Measurements from ENCODE around the gene GPX3. TPM values are rescaled to one million over a fixed set of nuclear protein-coding genes. Genes with fewer than 3 reads are reported as not detected.

Gene GPX3
- total and polyA plus RNA-seq, 10 of the 15 experiments (the other 5 are each of a cell fraction or from before 2014, with no cell fraction given): 0.04 to 1.0 (median 0.15) TPM; not detected in 3

DNA sequence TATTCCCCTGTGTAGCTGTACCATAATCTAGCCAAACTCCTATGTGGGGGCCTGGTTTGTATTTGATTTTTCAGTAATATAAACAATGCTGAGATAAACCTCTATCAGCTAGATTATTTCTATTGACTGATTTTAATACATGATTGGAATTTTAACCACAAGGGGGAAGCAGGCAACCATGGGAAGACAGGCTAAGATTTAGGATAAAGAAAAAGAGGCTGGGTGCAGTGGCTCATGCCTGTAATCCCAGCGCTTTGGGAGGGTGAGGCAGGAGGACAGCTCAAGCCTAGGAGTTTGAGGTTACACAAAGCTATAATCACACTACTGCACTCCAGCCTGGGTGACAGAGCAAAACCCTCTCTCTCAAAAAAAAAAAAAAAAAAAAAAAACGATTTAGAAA is 18.1 kb upstream of the GPX3 start:
- H3K9ac ChIP-seq (ENCODE audit: control insufficient read depth, insufficient read depth, low read length): no peak overlapping the region
- WGBS (ENCODE audit: insufficient coverage, insufficient replicate concordance, low lambda C conversion rate, missing lambda C conversion rate): 32% methylated on average over 2 of the region's 2 CpGs
- no peak overlapping the region for H2AFZ ChIP-seq (ENCODE audit: control insufficient read depth, low read depth, low read length)
- in situ Hi-C loops (cut with MboI): no loop called here
- no peak overlapping the region for H3K4me2 ChIP-seq (ENCODE audit: control insufficient read depth, insufficient read depth)
- BruUV-seq (replicated peaks): no TSS peak
- no peaks in the 10 kb centered on the region for H3K36me3 ChIP-seq (ENCODE audit: control insufficient read depth in 2 of 2, insufficient read depth in 2 of 2, low read length in 1 of 2)
- ChIA-PET RAD21 (ENCODE audit: unreplicated experiment) (interaction anchor here (1.1 to 3.3 kb wide), 3 partner anchors 113 to 162 kb away, joined by 5 to 13 read pairs (median 5); no protein-coding TSS in a partner anchor), SMC1A (ENCODE audit: uncharacterized antibody, unreplicated experiment) (interaction anchor here (1.3 to 2.3 kb wide), 3 partner anchors 113 to 163 kb away, joined by 5 to 9 read pairs (median 8); no protein-coding TSS in a partner anchor), POLR2A (interaction anchor here (0.6 kb wide), 3 partner anchors 84 to 1306 kb away, joined by 3 to 5 read pairs (median 4); no protein-coding TSS in a partner anchor), CTCF (interaction anchor here (0.7 to 3.2 kb wide), 10 partner anchors 10 to 521 kb away, joined by 3 to 17 read pairs (median 5); partner anchors contain the start of gene SLC36A3)
- no peak overlapping the region for H3K27ac ChIP-seq (ENCODE audit: control insufficient read depth, insufficient read depth)
- no peak overlapping the region for H3K4me3 ChIP-seq
- TF ChIP-seq SUPT20H (IDR thresholded peaks at IDR 0.05; ENCODE audit: borderline replicate concordance, control insufficient read depth, low read depth, low read length): no peak
- no peak for TF ChIP-seq EED (IDR thresholded peaks at IDR 0.05; ENCODE audit: low read depth)
- TF ChIP-seq RCOR1 (conservative IDR thresholded peaks at IDR 0.05; ENCODE audit: low read depth, low read length): no peak
- TF ChIP-seq SRF (IDR thresholded peaks at IDR 0.05; ENCODE audit: low read depth in 2 of 2, low read length in 2 of 2): no peak
- TF ChIP-seq SMAD1 (IDR thresholded peaks at IDR 0.05; ENCODE audit: low read depth, partially characterized antibody): no peak
- TF ChIP-seq RAD21 (IDR thresholded peaks at IDR 0.05; ENCODE audit: insufficient read depth, low read depth, low read length): peak; percentile 42
- TF ChIP-seq, protein P1, sequence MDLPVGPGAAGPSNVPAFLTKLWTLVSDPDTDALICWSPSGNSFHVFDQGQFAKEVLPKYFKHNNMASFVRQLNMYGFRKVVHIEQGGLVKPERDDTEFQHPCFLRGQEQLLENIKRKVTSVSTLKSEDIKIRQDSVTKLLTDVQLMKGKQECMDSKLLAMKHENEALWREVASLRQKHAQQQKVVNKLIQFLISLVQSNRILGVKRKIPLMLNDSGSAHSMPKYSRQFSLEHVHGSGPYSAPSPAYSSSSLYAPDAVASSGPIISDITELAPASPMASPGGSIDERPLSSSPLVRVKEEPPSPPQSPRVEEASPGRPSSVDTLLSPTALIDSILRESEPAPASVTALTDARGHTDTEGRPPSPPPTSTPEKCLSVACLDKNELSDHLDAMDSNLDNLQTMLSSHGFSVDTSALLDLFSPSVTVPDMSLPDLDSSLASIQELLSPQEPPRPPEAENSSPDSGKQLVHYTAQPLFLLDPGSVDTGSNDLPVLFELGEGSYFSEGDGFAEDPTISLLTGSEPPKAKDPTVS (IDR thresholded peaks at IDR 0.05; ENCODE audit: low read depth, low read length): no peak
- TF ChIP-seq FOS (IDR thresholded peaks at IDR 0.05; ENCODE audit: borderline replicate concordance, extremely low read depth, insufficient read length): no peak
- no peak for TF ChIP-seq HCFC1 (IDR thresholded peaks at IDR 0.05; ENCODE audit: low read length)
- TF ChIP-seq STAT3 (IDR thresholded peaks at IDR 0.05; ENCODE audit: low read depth, low read length): no peak
- TF ChIP-seq NR2F1 (conservative IDR thresholded peaks at IDR 0.05): no peak
- TF ChIP-seq MTA3 (IDR thresholded peaks at IDR 0.05; ENCODE audit: borderline replicate concordance, low read length): no peak
- no peak for TF ChIP-seq CHD2 (IDR thresholded peaks at IDR 0.05; ENCODE audit: borderline replicate concordance, low read depth, low read length)
- TF ChIP-seq SMC3 (IDR thresholded peaks at IDR 0.05; ENCODE audit: borderline replicate concordance, low read length): peak; percentile 25; the same call in 1 of the 2 replicates
- TF ChIP-seq, protein P2, sequence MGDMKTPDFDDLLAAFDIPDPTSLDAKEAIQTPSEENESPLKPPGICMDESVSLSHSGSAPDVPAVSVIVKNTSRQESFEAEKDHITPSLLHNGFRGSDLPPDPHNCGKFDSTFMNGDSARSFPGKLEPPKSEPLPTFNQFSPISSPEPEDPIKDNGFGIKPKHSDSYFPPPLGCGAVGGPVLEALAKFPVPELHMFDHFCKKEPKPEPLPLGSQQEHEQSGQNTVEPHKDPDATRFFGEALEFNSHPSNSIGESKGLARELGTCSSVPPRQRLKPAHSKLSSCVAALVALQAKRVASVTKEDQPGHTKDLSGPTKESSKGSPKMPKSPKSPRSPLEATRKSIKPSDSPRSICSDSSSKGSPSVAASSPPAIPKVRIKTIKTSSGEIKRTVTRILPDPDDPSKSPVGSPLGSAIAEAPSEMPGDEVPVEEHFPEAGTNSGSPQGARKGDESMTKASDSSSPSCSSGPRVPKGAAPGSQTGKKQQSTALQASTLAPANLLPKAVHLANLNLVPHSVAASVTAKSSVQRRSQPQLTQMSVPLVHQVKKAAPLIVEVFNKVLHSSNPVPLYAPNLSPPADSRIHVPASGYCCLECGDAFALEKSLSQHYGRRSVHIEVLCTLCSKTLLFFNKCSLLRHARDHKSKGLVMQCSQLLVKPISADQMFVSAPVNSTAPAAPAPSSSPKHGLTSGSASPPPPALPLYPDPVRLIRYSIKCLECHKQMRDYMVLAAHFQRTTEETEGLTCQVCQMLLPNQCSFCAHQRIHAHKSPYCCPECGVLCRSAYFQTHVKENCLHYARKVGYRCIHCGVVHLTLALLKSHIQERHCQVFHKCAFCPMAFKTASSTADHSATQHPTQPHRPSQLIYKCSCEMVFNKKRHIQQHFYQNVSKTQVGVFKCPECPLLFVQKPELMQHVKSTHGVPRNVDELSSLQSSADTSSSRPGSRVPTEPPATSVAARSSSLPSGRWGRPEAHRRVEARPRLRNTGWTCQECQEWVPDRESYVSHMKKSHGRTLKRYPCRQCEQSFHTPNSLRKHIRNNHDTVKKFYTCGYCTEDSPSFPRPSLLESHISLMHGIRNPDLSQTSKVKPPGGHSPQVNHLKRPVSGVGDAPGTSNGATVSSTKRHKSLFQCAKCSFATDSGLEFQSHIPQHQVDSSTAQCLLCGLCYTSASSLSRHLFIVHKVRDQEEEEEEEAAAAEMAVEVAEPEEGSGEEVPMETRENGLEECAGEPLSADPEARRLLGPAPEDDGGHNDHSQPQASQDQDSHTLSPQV (IDR thresholded peaks at IDR 0.05): no peak
- TF ChIP-seq, protein P3, sequence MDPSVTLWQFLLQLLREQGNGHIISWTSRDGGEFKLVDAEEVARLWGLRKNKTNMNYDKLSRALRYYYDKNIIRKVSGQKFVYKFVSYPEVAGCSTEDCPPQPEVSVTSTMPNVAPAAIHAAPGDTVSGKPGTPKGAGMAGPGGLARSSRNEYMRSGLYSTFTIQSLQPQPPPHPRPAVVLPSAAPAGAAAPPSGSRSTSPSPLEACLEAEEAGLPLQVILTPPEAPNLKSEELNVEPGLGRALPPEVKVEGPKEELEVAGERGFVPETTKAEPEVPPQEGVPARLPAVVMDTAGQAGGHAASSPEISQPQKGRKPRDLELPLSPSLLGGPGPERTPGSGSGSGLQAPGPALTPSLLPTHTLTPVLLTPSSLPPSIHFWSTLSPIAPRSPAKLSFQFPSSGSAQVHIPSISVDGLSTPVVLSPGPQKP (IDR thresholded peaks at IDR 0.05; ENCODE audit: low read depth, low read length): no peak
- no peak for TF ChIP-seq PAX8 (IDR thresholded peaks at IDR 0.05)
- H3K27me3 ChIP-seq (replicated peaks in 1 of 2; ENCODE audit: control insufficient read depth in 2 of 2, insufficient read depth in 2 of 2, low read length in 1 of 2): no peaks in the 10 kb centered on the region
- intact Hi-C loops (cut with micrococcal nuclease; ENCODE audit: unreplicated experiment): loop anchor here (1.0 to 10.0 kb wide), 2 partner anchors 163 to 313 kb away; no protein-coding TSS in a partner anchor
- no peak for DNase-seq (ENCODE audit: low read depth, low spot score)
- no peaks in the 10 kb centered on the region for H3K79me2 ChIP-seq (ENCODE audit: control insufficient read depth, insufficient read depth, low read length)
- H3K9me3 ChIP-seq (replicated peaks; ENCODE audit: control insufficient read depth, insufficient read depth, low read length): no peaks in the 10 kb centered on the region
- no peak for ATAC-seq
- no peaks in the 10 kb centered on the region for H3K4me1 ChIP-seq (ENCODE audit: control insufficient read depth, insufficient read depth, low read length)
- H4K20me1 ChIP-seq (ENCODE audit: control insufficient read depth, insufficient read depth): no peaks in the 10 kb centered on the region
- no peak for FAIRE-seq
